H1 (cell line): ENCODE measurements around the gene SLC30A3.

ENCODE experiments used
- CEBPB ChIP-seq: IDR thresholded peaks from 2 replicates; pipeline ENCODE4 v1.6.1; 2012; ENCODE audit warnings: low read depth, low read length
- CTCF ChIP-seq, 3 experiments: IDR thresholded peaks; 1 replicate in 2 of 3; 2 replicates in 1 of 3; pipeline versions ENCODE4 v1.5.1 to v1.6.1; 2011; ENCODE audit warnings: low read length in 3 of 3, mild to moderate bottlenecking in 3 of 3, inconsistent platforms in 2 of 3, low read depth in 1 of 3, moderate library complexity in 1 of 3; ENCODE audit not compliant: insufficient read depth in 1 of 3; ENCODE audit errors: control extremely low read depth in 1 of 3
- EP300 ChIP-seq, 2 experiments: IDR thresholded peaks; 1 replicate in 1 of 2; 2 replicates in 1 of 2; pipeline ENCODE4 v1.6.1; 2011 to 2012; ENCODE audit warnings: low read depth in 2 of 2, low read length in 2 of 2, mild to moderate bottlenecking in 2 of 2, borderline replicate concordance in 1 of 2, inconsistent platforms in 1 of 2, moderate library complexity in 1 of 2
- GABPA ChIP-seq: IDR thresholded peaks from 2 replicates; pipeline ENCODE4 v1.6.1; 2011; ENCODE audit warnings: mild to moderate bottlenecking, low read length, moderate library complexity, borderline replicate concordance; ENCODE audit not compliant: insufficient read depth
- GTF2F1 ChIP-seq: IDR thresholded peaks from 2 replicates; pipeline ENCODE4 v1.6.1; 2012; ENCODE audit warnings: low read depth, low read length, improper control_type of control experiment, borderline replicate concordance
- HDAC2 ChIP-seq, 2 experiments: fragments of 300-600 bp in 1 of 2; sonication (generic) in 1 of 2; IDR thresholded peaks; 2 replicates each; pipeline ENCODE4 v1.6.1; 2011 to 2012; ENCODE audit warnings: low read depth in 2 of 2, low read length in 2 of 2, mild to moderate bottlenecking in 2 of 2, moderate library complexity in 2 of 2, borderline replicate concordance in 1 of 2, inconsistent platforms in 1 of 2
- POLR2A ChIP-seq, 2 experiments: IDR thresholded peaks; 1 replicate in 1 of 2; 2 replicates in 1 of 2; pipeline ENCODE4 v1.6.1; 2011; ENCODE audit warnings: low read depth in 2 of 2, low read length in 2 of 2, mild to moderate bottlenecking in 2 of 2; ENCODE audit errors: control extremely low read depth in 1 of 2
- USF2 ChIP-seq: IDR thresholded peaks from 2 replicates; pipeline ENCODE4 v1.6.1; 2011; ENCODE audit warnings: low read length, improper control_type of control experiment

DNA sequence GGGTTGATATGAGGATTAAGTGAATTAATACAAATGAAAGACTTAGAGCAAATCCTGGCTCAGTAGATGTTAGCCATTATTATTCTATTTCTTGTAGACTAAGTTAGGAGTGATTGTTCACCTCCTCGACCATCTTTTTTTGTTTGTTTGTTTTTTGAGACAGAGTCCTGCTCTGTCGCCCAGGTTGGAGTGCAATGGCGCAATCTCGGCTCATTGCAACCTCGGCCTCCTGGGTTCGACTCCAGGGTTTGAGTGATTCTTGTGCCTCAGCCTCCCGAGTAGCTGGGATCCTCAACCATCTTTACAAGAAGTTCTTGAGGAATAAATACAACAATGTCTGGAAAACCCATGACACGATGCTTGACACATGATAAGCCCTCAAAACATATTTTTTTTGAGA, 32.1 kb upstream of the SLC30A3 start:
- no peak for TF ChIP-seq EP300 (IDR thresholded peaks at IDR 0.05; ENCODE audit: borderline replicate concordance in 1 of 2, low read depth in 2 of 2, low read length in 2 of 2)
- TF ChIP-seq POLR2A (IDR thresholded peaks at IDR 0.05; ENCODE audit: control extremely low read depth in 1 of 2, low read depth in 2 of 2, low read length in 2 of 2), result no peak
- TF ChIP-seq CTCF (IDR thresholded peaks at IDR 0.05; ENCODE audit: control extremely low read depth in 1 of 3, insufficient read depth in 1 of 3, low read depth in 1 of 3, low read length in 3 of 3), result no peak
- TF ChIP-seq GABPA, result no peak
- no peak for TF ChIP-seq CEBPB
- no peak for TF ChIP-seq HDAC2 (IDR thresholded peaks at IDR 0.05; ENCODE audit: borderline replicate concordance in 1 of 2, low read depth in 2 of 2, low read length in 2 of 2)
- TF ChIP-seq GTF2F1, result no peak
- TF ChIP-seq USF2, result no peak
